Heart left ventricle (tissue), 16 donors: Measurements from ENCODE around the gene NELFCD. TPM values are rescaled to one million over a fixed set of nuclear protein-coding genes. Genes with fewer than 3 reads are reported as not detected.

Experiments used
- ATAC-seq, 4 donors: fragments of 200-7000 bp; cut with Tn5 transposase; one replicate each; pipeline ENCODE4 v1.9.1; 2020 to 2022; ENCODE audit warnings: moderate library complexity in 4 of 4, mild to moderate bottlenecking in 3 of 4, moderate number of reproducible peaks in 1 of 4
- DNase-seq, 5 donors: peaks; one replicate each; pipeline ENCODE4 v3.0.0-alpha.2; 2020
- H3K27ac ChIP-seq, 12 donors: fragments of 200-600 bp; sonication (generic) in 4 of 12; one replicate each; pipeline versions ENCODE4 v1.5.0 to v1.8.0; 2016 to 2022; ENCODE audit warnings: mild to moderate bottlenecking in 2 of 12
- H3K27me3 ChIP-seq, 9 donors: fragments of 200-600 bp; sonication (generic) in 2 of 9; one replicate each; pipeline versions ENCODE4 v1.5.1 to v1.8.0; 2016 to 2022; ENCODE audit warnings: mild to moderate bottlenecking in 3 of 9
- H3K36me3 ChIP-seq, 9 donors: fragments of 200-600 bp; sonication (generic) in 2 of 9; one replicate each; pipeline versions ENCODE4 v1.5.0 to v1.8.0; 2018 to 2022; ENCODE audit warnings: mild to moderate bottlenecking in 2 of 9
- H3K4me1 ChIP-seq, 12 donors: fragments of 200-600 bp; sonication (generic) in 4 of 12; one replicate each; pipeline versions ENCODE4 v1.5.0 to v1.8.0; 2016 to 2022; ENCODE audit warnings: mild to moderate bottlenecking in 3 of 12
- H3K4me3 ChIP-seq, 12 donors: fragments of 200-600 bp; sonication (generic) in 4 of 12; one replicate each; pipeline versions ENCODE4 v1.5.0 to v1.8.0; 2017 to 2022; ENCODE audit warnings: mild to moderate bottlenecking in 9 of 12, moderate library complexity in 4 of 12
- H3K9me3 ChIP-seq, 12 donors: fragments of 200-600 bp; sonication (generic) in 4 of 12; one replicate each; pipeline versions ENCODE4 v1.5.0 to v1.8.0; 2016 to 2022; ENCODE audit warnings: mild to moderate bottlenecking in 1 of 12
- CTCF ChIP-seq, 12 donors: fragments of 200-600 bp; sonication (generic) in 4 of 12; IDR thresholded peaks; one replicate each; pipeline versions ENCODE4 v1.5.0 to v1.8.0; 2018 to 2022; ENCODE audit warnings: antibody characterized with exemption in 12 of 12, mild to moderate bottlenecking in 5 of 12
- POLR2A ChIP-seq, 2 donors: fragments of 450-650 bp; IDR thresholded peaks; one replicate each; pipeline ENCODE4 v1.6.1; 2017; ENCODE audit warnings: antibody characterized with exemption in 2 of 2, mild to moderate bottlenecking in 2 of 2, moderate library complexity in 2 of 2
- WGBS, 4 donors: extraction: QIAGEN DNeasy Blood & Tissue Kit in 2 of 4; methylation state at CpG; one replicate each; pipeline versions ENCODE4 v1.1.5 to v1.1.7; 2013 to 2018; 5-methylcytosine and 5-hydroxymethylcytosine counted together
- intact Hi-C, 10 donors: fragments of 100-400 bp; cut with DNase I; formaldehyde crosslinking; loops; one replicate each; pipeline versions ENCODE4 v1.11.1 to v1.14.2; 2022
- polyA plus RNA-seq, 2 donors: library from polyadenylated mRNA; stranded (reverse); fragments of 200-250 nt; gene quantifications; one replicate each; pipeline ENCODE4 v1.2.3, GENCODE V29; 2013
- total RNA-seq, 9 donors: library from RNA; depleted of rRNA in 2 of 9; stranded (reverse); fragments of >200 nt in 2 of 9; fragmentation: NEBNext Ultra II Directional in 3 of 9; extraction: Animal tissue kit (Norgen Biotek cat#: 25700) in 3 of 9; gene quantifications; one replicate each; pipeline versions ENCODE4 v1.1.0 to v1.2.4, GENCODE V29; 2016 to 2023
- donor health status: ischemic (EF 13 %, LVEDD 7.1; RV severe dilation, severe dysfunction).
- donor health status: healthy with polysubstance abuse.
- donor health status: DM: no; HTN: yes; CAD: no.
- donor health status: DM: no; HTN: no; CAD: no.
- donor health status: ischemic (EF 25% LVEDD 6.9; RV normal size, moderate dysfunction).
- donor health status: ischemic (EF 25% LVEDD 5.7; RV mildly dilated, moderate dysfunction).
- donor health status: healthy.
- donor health status: DM: yes; HTN: yes; CAD: no.
- donor health status: ischemic (EF 35%, LVEDD 5.7; RV mildly dilated, moderate dysfunction).
- donor health status: nonischemic (EF 11% LVEDD 7.7; RV severe dilation, severe dysfunction).
- donor health status: DM: yes; HTN: yes; CAD: no.
- donor health status: PGD.
- donor health status: ischemic (EF 29% LVEDD 5.4; RV normal size, mild dysfunction).
- donor health status: nonischemic (EF 23%, LVEDD 6.1; RV moderate dilation, normal function).

Gene NELFCD
- total and polyA plus RNA-seq, 11 donors, result 21.7 to 43.8 (median 26.5) TPM

GRCh38 chr20:59032713-59033059, 51.6 kb downstream of the NELFCD start:
- intact Hi-C loops, result loop anchor here in 7 of 10 donors (2.0 to 10.0 kb wide), 7 partner anchors 48 to 380 kb away; partner anchors contain the start of genes NELFCD (in 5 of the 7) and STX16 (in 1 of the 7)
- ATAC-seq (no peak), DNase-seq (no peak)
- H3K27ac ChIP-seq, result peak overlapping the region; percentile 69 to 98 (median 92)
- no peak for TF ChIP-seq POLR2A (IDR thresholded peaks at IDR 0.05)
- peak in 5 of 12 donors; percentile 9 to 23 (median 14) for TF ChIP-seq CTCF (IDR thresholded peaks at IDR 0.05)
- H3K36me3 ChIP-seq, result peaks cover 0 to 76% (median 69%) of the 10 kb centered on the region in 9 donors
- no peaks in the 10 kb centered on the region for H3K9me3 ChIP-seq
- H3K4me1 ChIP-seq, result peaks cover 0 to 47% (median 44%) of the 10 kb centered on the region in 12 donors
- no peaks in the 10 kb centered on the region for H3K27me3 ChIP-seq
- peak overlapping the region; percentile 43 to 94 (median 83) for H3K4me3 ChIP-seq
- WGBS, 4 donors, result 1 to 3% (median 1%) methylated on average over 10 to 13 of the region's 13 CpGs

- Histone ChIP-seq H3K4me3 (peak overlapping the region in 9 of 12 donors; percentile 71 to 94 (median 86)), H3K4me1 (peaks cover 0 to 43% (median 40%) of the 10 kb centered on the region in 12 donors), H3K27me3 (no peaks in the 10 kb centered on the region), H3K27ac (peak overlapping the region in 11 of 12 donors; percentile 69 to 98 (median 92)), H3K9me3 (no peaks in the 10 kb centered on the region), H3K36me3 (peaks cover 0 to 76% (median 69%) of the 10 kb centered on the region in 9 donors)
- TF ChIP-seq POLR2A (IDR thresholded peaks at IDR 0.05) (no peak), CTCF (IDR thresholded peaks at IDR 0.05) (no peak)
- DNase-seq, result no peak
- 94 to 99% (median 98%) methylated on average over 1 of the region's 1 CpG for WGBS, 4 donors
- no peak for ATAC-seq
- intact Hi-C loops, result loop anchor here in 7 of 10 donors (2.0 to 10.0 kb wide), 7 partner anchors 48 to 381 kb away; partner anchors contain the start of genes NELFCD (in 5 of the 7) and STX16 (in 1 of the 7)
Observed at GRCh38 chr20:59033093-59033492, 52.0 kb downstream of the NELFCD start.

- no peaks in the 10 kb centered on the region for H3K27me3 ChIP-seq
- 86 to 94% (median 92%) methylated on average over 2 of the region's 2 CpGs for WGBS, 4 donors
- ATAC-seq (no peak), DNase-seq (no peak)
- H3K4me3 ChIP-seq, result no peak overlapping the region
- H3K27ac ChIP-seq, result no peak overlapping the region
- TF ChIP-seq CTCF (IDR thresholded peaks at IDR 0.05) (no peak), POLR2A (IDR thresholded peaks at IDR 0.05) (no peak)
- H3K36me3 ChIP-seq, result peaks cover 0 to 73% (median 66%) of the 10 kb centered on the region in 9 donors
- intact Hi-C loops, result loop anchor here in 7 of 10 donors (2.0 to 10.0 kb wide), 7 partner anchors 49 to 381 kb away; partner anchors contain the start of genes NELFCD (in 5 of the 7) and STX16 (in 1 of the 7)
- H3K4me1 ChIP-seq, result peaks cover 0 to 38% (median 35%) of the 10 kb centered on the region in 12 donors
- H3K9me3 ChIP-seq, result no peaks in the 10 kb centered on the region
Observed at GRCh38 chr20:59033616-59034165, 52.6 kb downstream of the NELFCD start.

- intact Hi-C loops, result loop anchor here in 1 of 10 donors (10.0 kb wide), 1 partner anchor 51 kb away; the partner anchor contains the start of gene NELFCD
- no peak overlapping the region for H3K4me3 ChIP-seq
- DNase-seq (no peak), ATAC-seq (no peak)
- 96 to 99% (median 98%) methylated on average over 3 of the region's 3 CpGs for WGBS, 4 donors
- peaks cover 0 to 38% (median 26%) of the 10 kb centered on the region in 12 donors for H3K4me1 ChIP-seq
- TF ChIP-seq CTCF (IDR thresholded peaks at IDR 0.05) (no peak), POLR2A (IDR thresholded peaks at IDR 0.05) (no peak)
- H3K9me3 ChIP-seq, result no peaks in the 10 kb centered on the region
- H3K27me3 ChIP-seq, result no peaks in the 10 kb centered on the region
- peaks cover 0 to 60% (median 52%) of the 10 kb centered on the region in 9 donors for H3K36me3 ChIP-seq
- no peak overlapping the region for H3K27ac ChIP-seq
Observed at GRCh38 chr20:59035381-59035780, 54.3 kb downstream of the NELFCD start.
